Ovary (tissue), 3 donors: ENCODE measurements around the gene ARMC8.

Experiments
- EP300 ChIP-seq: sonication (generic); formaldehyde crosslinking; IDR thresholded peaks from one replicate; pipeline ENCODE4 v1.6.1; 2017; ENCODE audit warnings: antibody characterized with exemption
- POLR2A ChIP-seq: fragments of 450-650 bp; IDR thresholded peaks from one replicate; pipeline ENCODE4 v1.6.1; 2017; ENCODE audit warnings: antibody characterized with exemption, mild to moderate bottlenecking, moderate library complexity
- TF ChIP-seq, protein P1 (sequence below), 3 donors: fragments of 450-650 bp in 2 of 3; fragments of 200-600 bp in 1 of 3; IDR thresholded peaks; one replicate each; pipeline versions ENCODE4 v1.5.1 to v1.8.0; 2016 to 2022; ENCODE audit warnings: antibody characterized with exemption in 3 of 3, mild to moderate bottlenecking in 1 of 3
- donor health status: DM: no; HTN: no; CAD: no.

DNA sequence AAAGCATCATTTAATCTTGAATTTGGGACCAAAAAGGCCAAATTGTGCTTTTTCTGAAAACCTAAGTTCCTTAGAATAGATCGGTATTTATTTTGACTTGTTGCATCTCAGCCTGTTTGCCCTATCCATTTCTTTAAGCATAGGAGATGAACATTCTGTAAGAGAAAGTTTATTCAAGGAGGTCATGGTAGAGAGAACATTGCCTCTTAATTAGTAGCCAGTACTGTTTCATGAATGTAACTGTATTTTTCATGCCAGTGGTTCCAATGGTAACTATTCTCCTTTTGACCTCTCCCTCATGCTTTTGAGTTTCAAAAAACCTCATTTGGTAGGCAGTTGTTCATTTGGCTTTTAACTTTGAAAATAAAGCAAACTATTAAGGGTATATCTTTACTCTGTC is 55.4 kb downstream of the ARMC8 start:
- TF ChIP-seq, protein P1, sequence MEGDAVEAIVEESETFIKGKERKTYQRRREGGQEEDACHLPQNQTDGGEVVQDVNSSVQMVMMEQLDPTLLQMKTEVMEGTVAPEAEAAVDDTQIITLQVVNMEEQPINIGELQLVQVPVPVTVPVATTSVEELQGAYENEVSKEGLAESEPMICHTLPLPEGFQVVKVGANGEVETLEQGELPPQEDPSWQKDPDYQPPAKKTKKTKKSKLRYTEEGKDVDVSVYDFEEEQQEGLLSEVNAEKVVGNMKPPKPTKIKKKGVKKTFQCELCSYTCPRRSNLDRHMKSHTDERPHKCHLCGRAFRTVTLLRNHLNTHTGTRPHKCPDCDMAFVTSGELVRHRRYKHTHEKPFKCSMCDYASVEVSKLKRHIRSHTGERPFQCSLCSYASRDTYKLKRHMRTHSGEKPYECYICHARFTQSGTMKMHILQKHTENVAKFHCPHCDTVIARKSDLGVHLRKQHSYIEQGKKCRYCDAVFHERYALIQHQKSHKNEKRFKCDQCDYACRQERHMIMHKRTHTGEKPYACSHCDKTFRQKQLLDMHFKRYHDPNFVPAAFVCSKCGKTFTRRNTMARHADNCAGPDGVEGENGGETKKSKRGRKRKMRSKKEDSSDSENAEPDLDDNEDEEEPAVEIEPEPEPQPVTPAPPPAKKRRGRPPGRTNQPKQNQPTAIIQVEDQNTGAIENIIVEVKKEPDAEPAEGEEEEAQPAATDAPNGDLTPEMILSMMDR (IDR thresholded peaks at IDR 0.05): no peak
- no peak for TF ChIP-seq POLR2A
- TF ChIP-seq EP300: no peak
